A549 (cell line): ENCODE results near the gene OR8I2. TPM values are rescaled to one million over a fixed set of nuclear protein-coding genes. Genes with fewer than 3 reads are reported as not detected.
A peak's percentile ranks its signal among the peaks of the same experiment; 100 is the strongest.
"Not testable (repeated sequence)": the region's sequence is repeated elsewhere in the genome, so short reads cannot be mapped to it uniquely, and the experiment has no call there.

Experiments used
- ATAC-seq, 2 experiments: fragments of 200-7000 bp in 1 of 2; fragments of >200 bp in 1 of 2; cut with Nextera tagmentation in 1 of 2; cut with Tn5 transposase in 1 of 2; 3 replicates each; pipeline versions ENCODE4 v1.8.0 to v1.9.1; 2018 to 2020; ENCODE audit warnings: mild to moderate bottlenecking in 1 of 2, moderate library complexity in 1 of 2
- CTCF ChIA-PET: fragments of 300-600 bp; sonication (Branson Sonifier 250); formaldehyde crosslinking; extraction: SDS; loops from one replicate; lab custom pipeline; 2021; ENCODE audit warnings: antibody characterized with exemption, inconsistent platforms; lab: Yijun Ruan, JAX
- POLR2A ChIA-PET: fragments of 350-600 bp; formaldehyde crosslinking; extraction: SDS; loops from one replicate; lab custom pipeline; 2021; ENCODE audit warnings: antibody characterized with exemption, inconsistent platforms; lab: Yijun Ruan, JAX
- DNase-seq, 2 experiments: peaks; one replicate each; pipeline versions ENCODE4 v3.0.0 to v3.0.0-alpha.2; 2011 to 2016; ENCODE audit warnings: low read depth in 1 of 2, low spot score in 1 of 2
- FAIRE-seq: peaks from 2 replicates; lab custom pipeline; 2011; peaks lifted over from hg19 to GRCh38; lab: Jason Lieb, UNC
- H3K27ac ChIP-seq, 2 experiments: fragments of >200 bp; sonication (Bioruptor Twin); formaldehyde crosslinking; 3 replicates each; pipeline ENCODE4 v1.5.1; 2016 to 2017
- H3K4me1 ChIP-seq: fragments of >200 bp; sonication (Bioruptor Twin); formaldehyde crosslinking; 3 replicates; pipeline ENCODE4 v1.6.1; 2016
- H3K4me2 ChIP-seq: fragments of >200 bp; sonication (Bioruptor Twin); formaldehyde crosslinking; 3 replicates; pipeline ENCODE4 v1.6.1; 2016
- H3K4me3 ChIP-seq: fragments of >200 bp; sonication (Bioruptor Twin); formaldehyde crosslinking; 3 replicates; pipeline ENCODE4 v1.5.1; 2016
- H3K9me3 ChIP-seq: fragments of >200 bp; sonication (Bioruptor Twin); formaldehyde crosslinking; 3 replicates; pipeline ENCODE4 v1.6.1; 2016
- CBX8 ChIP-seq: fragments of 200-600 bp; sonication (generic); IDR thresholded peaks from 2 replicates; pipeline ENCODE4 v1.6.1; 2016
- GATA3 ChIP-seq: IDR thresholded peaks from 2 replicates; pipeline ENCODE4 v1.6.1; 2012; ENCODE audit warnings: borderline replicate concordance
- MAFK ChIP-seq: fragments of 450-650 bp; IDR thresholded peaks from 2 replicates; pipeline ENCODE4 v1.6.1; 2014; ENCODE audit not compliant: partially characterized antibody
- RAD21 ChIP-seq, 2 experiments: fragments of >200 bp in 1 of 2; sonication (Bioruptor Twin) in 1 of 2; formaldehyde crosslinking in 1 of 2; IDR thresholded peaks in 1 of 2; conservative IDR thresholded peaks in 1 of 2; 2 replicates in 1 of 2; 3 replicates in 1 of 2; pipeline ENCODE4 v1.6.1; 2012 to 2018; ENCODE audit warnings: inconsistent platforms in 1 of 2
- ZC3H11A ChIP-seq: fragments of 450-650 bp; IDR thresholded peaks from 2 replicates; pipeline ENCODE4 v1.6.1; 2014; ENCODE audit warnings: antibody characterized with exemption, mild to moderate bottlenecking
- WGBS: methylation state at CpG from one replicate; pipeline ENCODE4 v1.1.6; 2017; ENCODE audit errors: missing lambda C conversion rate; 5-methylcytosine and 5-hydroxymethylcytosine counted together
- polyA plus RNA-seq, 4 experiments: library from polyadenylated mRNA; depleted of rRNA in 3 of 4; stranded (reverse); fragments of >200 nt; fragmentation: RNase III in 1 of 4; extraction: RNeasy Plus Mini Kit Qiagen cat#74134 plus additional on column Dnase treatment in 1 of 4; gene quantifications; 2 replicates in 3 of 4; 3 replicates in 1 of 4; pipeline ENCODE4 v1.2.3, GENCODE V29; 2011 to 2017
- small RNA-seq, 6 experiments: library from RNA; depleted of rRNA; stranded (forward); fragments of <200 nt; gene quantifications; one replicate each; pipeline ENCODE3, GENCODE V24; 2012

OR8I2 gene
- polyA plus RNA-seq, 2 of the 4 experiments (the other 2 are of a cell fraction), result not detected

GRCh38 chr11:56103210-56103737 is 10.2 kb downstream of the OR8I2 start, which contains the start of gene OR8H2:
Gene OR8H2, plus strand, starts transcription at chr11:56103687. Its CDS starts 1,356 bp downstream, at chr11:56105043.
- TF ChIP-seq ZC3H11A, result no peak
- Histone ChIP-seq H3K27ac (no peak within 1 kb of the TSS), H3K4me1 (no peaks in the 10 kb centered on the region), H3K4me2 (no peak within 1 kb of the TSS), H3K4me3 (no peak within 1 kb of the TSS), H3K9me3 (no peaks in the 10 kb centered on the region)
- DNase-seq (no peak), FAIRE-seq (no peak), ATAC-seq (no peak)
- POLR2A ChIA-PET, result no interaction called here
- CTCF ChIA-PET, result no interaction called here

DNA sequence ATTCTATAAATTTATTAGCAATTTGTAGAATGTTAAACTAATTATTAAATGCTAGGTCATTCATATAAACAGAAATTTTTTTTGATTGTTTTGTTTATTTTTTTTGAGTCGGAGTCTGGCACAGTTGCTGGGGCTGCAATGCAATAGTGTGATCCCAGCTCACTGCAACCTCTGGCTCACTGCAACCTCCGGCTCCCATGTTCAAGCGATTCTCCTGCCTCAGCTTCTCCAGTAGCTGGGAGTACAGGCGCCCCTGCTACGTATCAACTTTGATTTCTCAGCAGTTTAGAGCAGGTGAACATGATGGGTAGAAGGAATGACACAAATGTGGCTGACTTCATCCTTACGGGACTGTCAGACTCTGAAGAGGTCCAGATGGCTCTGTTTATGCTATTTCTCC is 29.0 kb downstream of the OR8I2 start, which contains the start of gene OR8H3:
OR8H3 (plus strand) TSS at position 301 of the 400 bp plus-strand sequence; CDS start at position 301, 0 bp downstream.
- H3K4me3 ChIP-seq, result no peak within 1 kb of the TSS
- ATAC-seq (no peak), DNase-seq (no peak), FAIRE-seq (no peak)
- WGBS, result 3% methylated on average over 6 of the region's 6 CpGs
- H3K27ac ChIP-seq, result no peak within 1 kb of the TSS
- ChIA-PET CTCF (no interaction called here), POLR2A (no interaction called here)
- no peaks in the 10 kb centered on the region; the same call in 2 of the 3 replicates for H3K9me3 ChIP-seq
- TF ChIP-seq RAD21 (conservative IDR thresholded peaks at IDR 0.05 in 1 of 2, IDR thresholded peaks at IDR 0.05 in 1 of 2) (no peak), CBX8 (no peak)
- no peaks in the 10 kb centered on the region for H3K4me1 ChIP-seq
- no peak within 1 kb of the TSS for H3K4me2 ChIP-seq

DNA sequence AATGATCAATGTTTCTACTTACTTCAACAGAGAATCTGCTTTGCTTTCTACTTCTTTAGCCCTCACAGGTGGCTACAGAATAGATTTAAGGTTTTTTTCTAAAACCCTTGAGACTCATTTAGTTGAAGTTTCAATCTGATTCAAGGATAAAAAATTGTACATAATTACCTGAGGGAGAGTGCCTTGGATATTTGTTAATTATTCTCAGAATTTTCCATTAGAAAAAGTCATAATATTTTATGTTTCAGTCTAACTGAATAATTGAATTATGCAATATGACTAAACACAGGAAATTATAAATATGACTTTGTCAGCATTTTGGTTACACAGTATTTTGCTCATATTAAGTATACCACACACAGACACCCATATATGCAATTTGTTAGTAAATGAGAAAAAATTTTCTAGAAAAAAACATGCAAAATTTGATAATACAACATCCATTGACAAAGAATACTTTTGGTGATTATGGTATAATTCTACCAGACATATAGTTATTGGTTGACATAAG is 47.1 kb downstream of the OR8I2 start, which contains the start of gene OR8J3:
OR8J3 (minus strand) TSS at position 51 of the 511 bp plus-strand sequence. CDS start 2,483 bp downstream, outside the sequence.
- Histone ChIP-seq H3K4me3 (no peak within 1 kb of the TSS), H3K9me3 (no peaks in the 10 kb centered on the region), H3K27ac (no peak within 1 kb of the TSS), H3K4me2 (peak within 1 kb of the TSS; percentile 45; the same call in 2 of the 3 replicates)
- ChIA-PET CTCF (no interaction called here), POLR2A (no interaction called here)
- DNase-seq (no peak), FAIRE-seq (no peak)
- TF ChIP-seq MAFK, result peak; percentile 48
- TF ChIP-seq GATA3, result no peak
- TF ChIP-seq, all 56 proteins: peak for 1
- H3K4me1 ChIP-seq, result no peaks in the 10 kb centered on the region
- ATAC-seq, result no peak

DNA sequence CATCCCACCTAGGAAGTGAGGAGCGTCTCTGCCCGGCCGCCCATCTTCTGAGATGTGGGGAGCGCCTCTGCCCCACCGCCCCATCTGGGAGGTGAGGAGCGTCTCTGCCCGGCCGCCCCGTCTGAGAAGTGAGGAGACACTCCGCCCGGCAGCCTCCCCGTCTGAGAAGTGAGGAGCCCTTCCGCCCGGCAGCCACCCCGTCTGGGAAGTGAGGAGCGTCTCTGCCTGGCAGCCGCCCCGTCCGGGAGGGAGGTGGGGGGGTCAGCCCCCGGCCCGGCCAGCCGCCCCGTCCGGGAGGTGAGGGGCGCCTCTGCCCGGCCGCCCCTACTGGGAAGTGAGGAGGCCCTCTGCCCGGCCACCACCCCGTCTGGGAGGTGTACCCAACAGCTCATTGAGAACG is 50.6 kb downstream of the OR8I2 start:
- FAIRE-seq, ATAC-seq, POLR2A ChIA-PET, H3K4me1 ChIP-seq, H3K4me2 ChIP-seq, H3K27ac ChIP-seq, CTCF ChIA-PET, DNase-seq, H3K4me3 ChIP-seq, H3K9me3 ChIP-seq: not testable (repeated sequence)
- 45% methylated on average over 6 of the region's 30 CpGs for WGBS

Small RNAs within 50 kb of the gene (small RNA-seq; reads per million reads assigned to genes)
- gene OR8I4P, result 0 reads per million in 6 experiments

Other genes with a start within 250 kb of the OR8I2 start
- gene TRIM51, start 210.0 kb upstream of the OR8I2 start, polyA plus RNA-seq (2011; rRNA removed), result not detected in 2 replicates
- gene TRIM51, start 210.0 kb upstream of the OR8I2 start, polyA plus RNA-seq (2017; fragmentation: RNase III; extraction: RNeasy Plus Mini Kit Qiagen cat#74134 plus additional on column Dnase treatment), result not detected in 3 replicates
- gene OR5W2, start 178.7 kb upstream of the OR8I2 start, polyA plus RNA-seq (2011; rRNA removed), result not detected in 2 replicates
- gene OR5W2, start 178.7 kb upstream of the OR8I2 start, polyA plus RNA-seq (2017; fragmentation: RNase III; extraction: RNeasy Plus Mini Kit Qiagen cat#74134 plus additional on column Dnase treatment), result not detected in 3 replicates
- gene OR5I1, start 156.9 kb upstream of the OR8I2 start, polyA plus RNA-seq (2011; rRNA removed), result not detected in 2 replicates
- gene OR5I1, start 156.9 kb upstream of the OR8I2 start, polyA plus RNA-seq (2017; fragmentation: RNase III; extraction: RNeasy Plus Mini Kit Qiagen cat#74134 plus additional on column Dnase treatment), result not detected in 3 replicates
- not detected in 2 replicates for gene OR10AG1, start 123.4 kb upstream of the OR8I2 start, polyA plus RNA-seq (2011; rRNA removed)
- gene OR10AG1, start 123.4 kb upstream of the OR8I2 start, polyA plus RNA-seq (2017; fragmentation: RNase III; extraction: RNeasy Plus Mini Kit Qiagen cat#74134 plus additional on column Dnase treatment), result not detected in 3 replicates
- gene OR5F1, start 98.7 kb upstream of the OR8I2 start, polyA plus RNA-seq (2011; rRNA removed), result not detected in 2 replicates
- gene OR5F1, start 98.7 kb upstream of the OR8I2 start, polyA plus RNA-seq (2017; fragmentation: RNase III; extraction: RNeasy Plus Mini Kit Qiagen cat#74134 plus additional on column Dnase treatment), result not detected in 3 replicates
- not detected in 2 replicates for gene OR5AS1, start 65.7 kb upstream of the OR8I2 start, polyA plus RNA-seq (2011; rRNA removed)
- not detected in 3 replicates for gene OR5AS1, start 65.7 kb upstream of the OR8I2 start, polyA plus RNA-seq (2017; fragmentation: RNase III; extraction: RNeasy Plus Mini Kit Qiagen cat#74134 plus additional on column Dnase treatment)
- gene OR8H2, start 10.4 kb downstream of the OR8I2 start, polyA plus RNA-seq (2011; rRNA removed), result not detected in 2 replicates
- not detected in 3 replicates for gene OR8H2, start 10.4 kb downstream of the OR8I2 start, polyA plus RNA-seq (2017; fragmentation: RNase III; extraction: RNeasy Plus Mini Kit Qiagen cat#74134 plus additional on column Dnase treatment)
- not detected in 2 replicates for gene OR8H3, start 29.1 kb downstream of the OR8I2 start, polyA plus RNA-seq (2011; rRNA removed)
- gene OR8H3, start 29.1 kb downstream of the OR8I2 start, polyA plus RNA-seq (2017; fragmentation: RNase III; extraction: RNeasy Plus Mini Kit Qiagen cat#74134 plus additional on column Dnase treatment), result not detected in 3 replicates
- not detected in 2 replicates for gene OR8J3, start 46.9 kb downstream of the OR8I2 start, polyA plus RNA-seq (2011; rRNA removed)
- not detected in 3 replicates for gene OR8J3, start 46.9 kb downstream of the OR8I2 start, polyA plus RNA-seq (2017; fragmentation: RNase III; extraction: RNeasy Plus Mini Kit Qiagen cat#74134 plus additional on column Dnase treatment)
- not detected in 2 replicates for gene OR8K5, start 67.0 kb downstream of the OR8I2 start, polyA plus RNA-seq (2011; rRNA removed)
- not detected in 3 replicates for gene OR8K5, start 67.0 kb downstream of the OR8I2 start, polyA plus RNA-seq (2017; fragmentation: RNase III; extraction: RNeasy Plus Mini Kit Qiagen cat#74134 plus additional on column Dnase treatment)
- gene OR5J2, start 83.3 kb downstream of the OR8I2 start, polyA plus RNA-seq (2011; rRNA removed), result not detected in 2 replicates
- gene OR5J2, start 83.3 kb downstream of the OR8I2 start, polyA plus RNA-seq (2017; fragmentation: RNase III; extraction: RNeasy Plus Mini Kit Qiagen cat#74134 plus additional on column Dnase treatment), result not detected in 3 replicates
- gene OR5T2, start 140.9 kb downstream of the OR8I2 start, polyA plus RNA-seq (2011; rRNA removed), result not detected in 2 replicates
- gene OR5T2, start 140.9 kb downstream of the OR8I2 start, polyA plus RNA-seq (2017; fragmentation: RNase III; extraction: RNeasy Plus Mini Kit Qiagen cat#74134 plus additional on column Dnase treatment), result not detected in 3 replicates
- not detected in 2 replicates for gene OR5T3, start 158.9 kb downstream of the OR8I2 start, polyA plus RNA-seq (2011; rRNA removed)
- not detected in 3 replicates for gene OR5T3, start 158.9 kb downstream of the OR8I2 start, polyA plus RNA-seq (2017; fragmentation: RNase III; extraction: RNeasy Plus Mini Kit Qiagen cat#74134 plus additional on column Dnase treatment)
- not detected in 2 replicates for gene OR5T1, start 180.8 kb downstream of the OR8I2 start, polyA plus RNA-seq (2011; rRNA removed)
- gene OR5T1, start 180.8 kb downstream of the OR8I2 start, polyA plus RNA-seq (2017; fragmentation: RNase III; extraction: RNeasy Plus Mini Kit Qiagen cat#74134 plus additional on column Dnase treatment), result not detected in 3 replicates
- not detected in 2 replicates for gene OR8H1, start 198.9 kb downstream of the OR8I2 start, polyA plus RNA-seq (2011; rRNA removed)
- not detected in 3 replicates for gene OR8H1, start 198.9 kb downstream of the OR8I2 start, polyA plus RNA-seq (2017; fragmentation: RNase III; extraction: RNeasy Plus Mini Kit Qiagen cat#74134 plus additional on column Dnase treatment)
- gene OR8K3, start 221.8 kb downstream of the OR8I2 start, polyA plus RNA-seq (2011; rRNA removed), result not detected in 2 replicates
- not detected in 3 replicates for gene OR8K3, start 221.8 kb downstream of the OR8I2 start, polyA plus RNA-seq (2017; fragmentation: RNase III; extraction: RNeasy Plus Mini Kit Qiagen cat#74134 plus additional on column Dnase treatment)